NCI-H446 (cell line): Measurements from ENCODE around the gene SHISA6.

Source experiments
- DNase-seq, 2 experiments: peaks; one replicate each; lab custom pipeline; 2025; lab: John Stamatoyannopoulos, UW

Gene SHISA6

DNA sequence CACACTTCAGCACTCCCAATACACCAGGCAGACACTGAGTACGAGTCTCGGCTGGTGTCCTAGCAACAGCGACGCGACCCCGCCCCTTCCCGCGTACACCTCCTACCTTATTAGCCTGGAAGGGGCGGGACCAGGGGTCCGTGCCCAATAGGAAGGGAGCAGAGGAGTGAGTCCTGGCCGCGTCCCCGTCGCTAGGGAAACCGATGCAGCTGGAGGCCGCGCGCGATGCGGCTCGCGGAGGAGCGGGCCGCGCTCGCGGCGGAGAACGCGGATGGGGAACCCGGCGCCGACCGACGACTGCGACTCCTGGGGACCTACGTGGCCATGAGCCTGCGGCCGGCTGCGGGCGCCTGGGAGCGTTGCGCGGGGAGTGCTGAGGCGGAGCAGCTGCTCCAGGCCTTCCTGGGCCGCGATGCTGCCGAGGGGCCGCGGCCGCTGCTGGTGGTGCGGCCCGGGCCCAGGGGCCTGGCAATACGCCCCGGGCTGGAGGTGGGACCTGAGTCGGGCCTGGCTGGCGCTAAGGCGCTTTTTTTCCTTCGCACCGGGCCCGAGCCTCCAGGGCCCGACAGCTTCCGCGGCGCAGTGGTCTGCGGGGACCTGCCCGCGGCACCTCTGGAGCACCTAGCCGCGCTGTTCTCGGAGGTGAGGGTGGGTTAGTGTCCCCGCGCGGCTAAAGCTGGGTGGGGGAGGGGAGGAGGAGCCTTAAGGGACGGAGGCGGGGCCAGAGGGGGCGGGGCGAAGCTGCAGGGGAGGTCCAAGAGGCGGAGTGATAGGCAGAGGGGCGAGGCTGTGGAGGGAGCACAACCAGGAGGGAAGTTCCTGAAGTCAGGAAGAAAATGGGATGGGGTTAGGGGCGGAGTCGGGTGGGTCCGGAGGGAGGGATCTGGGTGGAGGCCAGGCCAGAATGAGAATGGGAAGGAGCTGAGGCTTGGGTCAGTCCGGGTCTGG, 357.5 kb downstream of the SHISA6 start, which contains the start of gene DNAH9:
TSS of gene DNAH9 (plus strand) at position 197 of the 948 bp plus-strand sequence. CDS start at position 226, 29 bp downstream.
- peak in 1 of 2 experiments; percentile 41 for DNase-seq

- no peak for DNase-seq
These were observed 360.6 kb downstream of the SHISA6 start for GRCh38 chr17:11601661-11602060.

DNA sequence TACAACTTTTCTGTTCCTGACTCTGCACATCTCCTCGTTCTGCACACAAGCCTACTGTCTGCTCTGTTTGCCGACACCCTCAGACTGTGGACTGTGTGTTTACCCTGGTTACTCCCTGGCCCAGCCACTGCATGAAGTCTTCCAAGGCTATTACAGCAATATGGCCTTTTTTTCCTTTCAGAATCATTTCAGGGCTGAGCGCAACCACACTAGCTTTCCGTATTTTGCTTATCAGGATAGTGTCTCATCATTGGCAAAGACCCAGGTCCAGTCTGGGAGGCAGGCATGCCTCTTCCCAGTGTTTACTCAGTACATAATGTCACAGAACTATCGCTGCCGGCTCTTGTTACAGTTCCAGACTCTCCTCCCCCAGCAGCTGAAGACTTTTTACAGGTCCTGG, 367.4 kb downstream of the SHISA6 start:
- DNase-seq: no peak

GRCh38 chr17:11610999-11611566, 370.1 kb downstream of the SHISA6 start:
- no peak for DNase-seq

DNA sequence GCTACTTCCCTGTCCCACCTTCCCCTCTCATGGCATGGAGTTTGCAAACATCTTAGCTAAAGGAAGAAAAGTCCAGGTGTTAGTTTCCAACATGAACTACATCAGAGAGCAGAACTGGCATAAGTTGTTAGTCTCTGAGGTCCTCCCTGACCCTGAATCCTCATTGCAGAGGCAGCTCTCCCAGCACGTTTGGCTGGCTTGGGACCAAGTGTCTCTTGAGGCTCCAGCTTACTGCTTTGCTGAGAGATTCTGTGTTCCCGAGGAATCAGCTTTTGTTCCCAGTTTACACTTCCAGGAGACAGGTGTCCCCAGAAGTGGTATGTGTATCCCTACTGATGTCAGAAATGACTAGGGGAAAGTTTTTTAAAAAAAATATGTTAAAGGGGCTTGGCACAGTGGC, 371.9 kb downstream of the SHISA6 start:
- no peak for DNase-seq
